Measurements from ENCODE around the gene CAMKK2.
"Not testable (repeated sequence)": the region's sequence is repeated elsewhere in the genome, so short reads cannot be mapped to it uniquely, and the experiment has no call there.

- TF ChIP-seq, protein P1, sequence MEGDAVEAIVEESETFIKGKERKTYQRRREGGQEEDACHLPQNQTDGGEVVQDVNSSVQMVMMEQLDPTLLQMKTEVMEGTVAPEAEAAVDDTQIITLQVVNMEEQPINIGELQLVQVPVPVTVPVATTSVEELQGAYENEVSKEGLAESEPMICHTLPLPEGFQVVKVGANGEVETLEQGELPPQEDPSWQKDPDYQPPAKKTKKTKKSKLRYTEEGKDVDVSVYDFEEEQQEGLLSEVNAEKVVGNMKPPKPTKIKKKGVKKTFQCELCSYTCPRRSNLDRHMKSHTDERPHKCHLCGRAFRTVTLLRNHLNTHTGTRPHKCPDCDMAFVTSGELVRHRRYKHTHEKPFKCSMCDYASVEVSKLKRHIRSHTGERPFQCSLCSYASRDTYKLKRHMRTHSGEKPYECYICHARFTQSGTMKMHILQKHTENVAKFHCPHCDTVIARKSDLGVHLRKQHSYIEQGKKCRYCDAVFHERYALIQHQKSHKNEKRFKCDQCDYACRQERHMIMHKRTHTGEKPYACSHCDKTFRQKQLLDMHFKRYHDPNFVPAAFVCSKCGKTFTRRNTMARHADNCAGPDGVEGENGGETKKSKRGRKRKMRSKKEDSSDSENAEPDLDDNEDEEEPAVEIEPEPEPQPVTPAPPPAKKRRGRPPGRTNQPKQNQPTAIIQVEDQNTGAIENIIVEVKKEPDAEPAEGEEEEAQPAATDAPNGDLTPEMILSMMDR (IDR thresholded peaks at IDR 0.05; ENCODE audit: borderline replicate concordance, extremely low read depth, low read length, poor library complexity, severe bottlenecking): not testable (repeated sequence)
- not testable (repeated sequence) for TF ChIP-seq EZH2 (IDR thresholded peaks at IDR 0.05; ENCODE audit: borderline replicate concordance, low read depth, low read length, severe bottlenecking)
Observed at GRCh38 chr12:121226871-121227270, 69.6 kb downstream of the CAMKK2 start.

All from DND-41 (cell line).